PFSK-1 (cell line): ENCODE results near the gene PBX3.

Experiments used
- POLR2AphosphoS5 ChIP-seq: IDR thresholded peaks from 2 replicates; pipeline ENCODE4 v1.6.1; 2012; ENCODE audit warnings: low read depth, mild to moderate bottlenecking, control low read depth, low read length, moderate library complexity
- REST ChIP-seq, 2 experiments: IDR thresholded peaks; 2 replicates each; pipeline versions ENCODE4 v1.6.1 to v1.8.0; 2011 to 2012; ENCODE audit warnings: low read depth in 2 of 2, low read length in 2 of 2, control low read depth in 1 of 2, inconsistent platforms in 1 of 2, mild to moderate bottlenecking in 1 of 2, moderate library complexity in 1 of 2; ENCODE audit not compliant: insufficient read depth in 1 of 2

- no peak for TF ChIP-seq POLR2AphosphoS5
- no peak for TF ChIP-seq REST (IDR thresholded peaks at IDR 0.05; ENCODE audit: insufficient read depth in 1 of 2, low read depth in 2 of 2, low read length in 2 of 2)
These were observed 241.9 kb downstream of the PBX3 start for GRCh38 chr9:125989090-125989501.
